ENCODE results near the gene FRMD8. TPM values are rescaled to one million over a fixed set of nuclear protein-coding genes. Genes with fewer than 3 reads are reported as not detected.
A peak's percentile ranks its signal among the peaks of the same experiment; 100 is the strongest.

The FRMD8 gene
- total RNA-seq, 1 experiment from 2014 or later: 68.3 TPM

DNA sequence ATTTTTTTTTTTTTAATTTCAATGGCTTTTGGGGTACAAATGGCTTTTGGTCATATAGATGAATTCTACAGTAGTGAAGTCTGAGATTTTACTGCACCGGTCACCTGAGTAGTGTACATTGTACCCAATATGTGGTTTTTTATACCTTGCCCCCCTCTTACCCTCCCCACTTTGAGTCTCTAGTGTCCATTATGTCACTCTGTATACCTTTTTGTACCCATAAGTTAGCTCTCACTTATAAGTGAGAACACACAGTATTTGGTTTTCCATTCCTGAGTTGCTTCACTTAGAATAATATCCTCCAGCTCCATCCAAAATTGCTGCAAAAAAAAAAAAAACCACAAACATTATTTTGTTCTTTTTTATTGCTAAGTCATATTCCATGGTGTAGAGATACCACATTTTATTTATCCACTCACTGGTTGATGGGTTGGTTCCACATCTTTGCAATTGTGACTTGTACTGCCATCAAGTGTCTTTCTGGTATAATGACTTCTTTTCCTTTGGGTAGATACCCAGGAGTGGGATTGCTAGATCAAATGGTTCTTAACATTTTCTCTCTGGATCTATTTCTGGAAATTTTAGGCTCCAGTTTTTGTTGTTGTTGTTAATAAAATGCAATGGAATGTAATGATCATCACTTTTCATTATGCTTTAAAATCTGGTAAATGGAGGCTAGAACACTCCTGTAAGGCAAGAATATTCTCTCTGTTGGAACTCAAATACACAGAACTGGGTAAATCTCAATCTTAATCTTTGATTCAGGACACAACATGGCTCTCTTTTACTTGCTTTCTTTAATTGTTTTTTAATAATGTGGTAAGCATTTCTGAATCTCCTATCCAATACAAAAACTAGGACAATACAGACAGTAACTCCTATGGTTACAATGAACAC is 46.5 kb downstream of the FRMD8 start:
- Histone ChIP-seq H3F3A (ENCODE audit: low read length, unreplicated experiment) (peaks cover 64% of the 10 kb centered on the region), H3K27me3 (ENCODE audit: low read length) (no peaks in the 10 kb centered on the region), H3K4me2 (ENCODE audit: low read length) (no peak overlapping the region), H3K9ac (ENCODE audit: low read length) (no peak overlapping the region), H3K4me1 (ENCODE audit: insufficient read depth, low read length) (peaks cover 4% of the 10 kb centered on the region; the same call in 1 of the 2 replicates), H4K20me1 (ENCODE audit: low read length) (peaks cover 40% of the 10 kb centered on the region), H3K36me3 (ENCODE audit: low read depth, low read length) (peaks cover 30% of the 10 kb centered on the region), H3K9me3 (ENCODE audit: low read length) (no peaks in the 10 kb centered on the region), H3K9me2 (replicated peaks; ENCODE audit: low read length) (no peaks in the 10 kb centered on the region), H2AFZ (ENCODE audit: low read length) (no peak overlapping the region), H3K4me3 (ENCODE audit: low read length) (no peak overlapping the region), H3K27ac (ENCODE audit: low read length) (no peak overlapping the region), H3K79me2 (ENCODE audit: low read length) (peaks cover 63% of the 10 kb centered on the region)
- TF ChIP-seq, protein P1, sequence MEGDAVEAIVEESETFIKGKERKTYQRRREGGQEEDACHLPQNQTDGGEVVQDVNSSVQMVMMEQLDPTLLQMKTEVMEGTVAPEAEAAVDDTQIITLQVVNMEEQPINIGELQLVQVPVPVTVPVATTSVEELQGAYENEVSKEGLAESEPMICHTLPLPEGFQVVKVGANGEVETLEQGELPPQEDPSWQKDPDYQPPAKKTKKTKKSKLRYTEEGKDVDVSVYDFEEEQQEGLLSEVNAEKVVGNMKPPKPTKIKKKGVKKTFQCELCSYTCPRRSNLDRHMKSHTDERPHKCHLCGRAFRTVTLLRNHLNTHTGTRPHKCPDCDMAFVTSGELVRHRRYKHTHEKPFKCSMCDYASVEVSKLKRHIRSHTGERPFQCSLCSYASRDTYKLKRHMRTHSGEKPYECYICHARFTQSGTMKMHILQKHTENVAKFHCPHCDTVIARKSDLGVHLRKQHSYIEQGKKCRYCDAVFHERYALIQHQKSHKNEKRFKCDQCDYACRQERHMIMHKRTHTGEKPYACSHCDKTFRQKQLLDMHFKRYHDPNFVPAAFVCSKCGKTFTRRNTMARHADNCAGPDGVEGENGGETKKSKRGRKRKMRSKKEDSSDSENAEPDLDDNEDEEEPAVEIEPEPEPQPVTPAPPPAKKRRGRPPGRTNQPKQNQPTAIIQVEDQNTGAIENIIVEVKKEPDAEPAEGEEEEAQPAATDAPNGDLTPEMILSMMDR (conservative IDR thresholded peaks at IDR 0.05; ENCODE audit: low read depth, low read length): peak; percentile 62
- TF ChIP-seq EZH2 (IDR thresholded peaks at IDR 0.05; ENCODE audit: low read length, unreplicated experiment) (no peak), EZH2phosphoT487 (IDR thresholded peaks at IDR 0.05; ENCODE audit: borderline replicate concordance, low read length) (no peak)
- no peak for ATAC-seq
- ChIA-PET POLR2A (ENCODE audit: unreplicated experiment) (interaction anchor here (0.6 kb wide), 3 partner anchors 12 to 40 kb away, joined by 5 read pairs; no protein-coding TSS in a partner anchor), CTCF (interaction anchor here (0.6 to 1.0 kb wide), 4 partner anchors 14 to 78 kb away, joined by 3 to 6 read pairs (median 4); no protein-coding TSS in a partner anchor)
- BruUV-seq (replicated peaks): no TSS peak
- DNase-seq: peak; percentile 62
- intact Hi-C loops (cut with micrococcal nuclease): loop anchor here (1.0 to 5.0 kb wide), 2 partner anchors 17 to 74 kb away; no protein-coding TSS in a partner anchor

DNA sequence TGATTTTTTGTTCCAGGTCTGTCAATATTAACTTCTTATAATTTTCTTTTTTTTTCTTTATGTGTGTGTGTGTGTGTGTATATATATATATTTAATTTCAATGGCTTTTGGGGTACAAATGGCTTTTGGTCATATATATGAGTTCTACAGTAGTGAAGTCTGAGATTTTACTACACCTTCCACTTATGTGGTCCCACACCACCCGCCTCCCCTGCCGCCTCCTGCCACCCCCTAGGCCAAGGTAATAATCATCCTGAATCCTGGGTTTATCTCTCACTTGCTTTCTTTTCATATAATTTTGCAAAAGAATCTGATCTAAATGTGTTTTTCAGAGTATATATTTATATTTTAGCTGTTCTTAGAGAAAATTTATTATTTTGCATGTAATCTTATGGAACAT is 47.2 kb downstream of the FRMD8 start:
- intact Hi-C loops (cut with micrococcal nuclease): loop anchor here (1.0 to 5.0 kb wide), 2 partner anchors 17 to 74 kb away; no protein-coding TSS in a partner anchor
- Histone ChIP-seq H3K4me3 (ENCODE audit: low read length) (no peak overlapping the region), H3K36me3 (ENCODE audit: low read depth, low read length) (peaks cover 30% of the 10 kb centered on the region), H3K9ac (ENCODE audit: low read length) (no peak overlapping the region), H3F3A (ENCODE audit: low read length, unreplicated experiment) (peaks cover 62% of the 10 kb centered on the region), H2AFZ (ENCODE audit: low read length) (no peak overlapping the region), H3K4me1 (ENCODE audit: insufficient read depth, low read length) (peaks cover 4% of the 10 kb centered on the region; the same call in 1 of the 2 replicates), H3K79me2 (ENCODE audit: low read length) (peaks cover 59% of the 10 kb centered on the region), H3K4me2 (ENCODE audit: low read length) (no peak overlapping the region), H3K27me3 (ENCODE audit: low read length) (no peaks in the 10 kb centered on the region), H3K9me2 (replicated peaks; ENCODE audit: low read length) (no peaks in the 10 kb centered on the region), H3K9me3 (ENCODE audit: low read length) (no peaks in the 10 kb centered on the region), H3K27ac (ENCODE audit: low read length) (no peak overlapping the region), H4K20me1 (ENCODE audit: low read length) (peaks cover 34% of the 10 kb centered on the region)
- no peak for TF ChIP-seq EZH2 (IDR thresholded peaks at IDR 0.05; ENCODE audit: low read length, unreplicated experiment)
- POLR2A ChIA-PET (ENCODE audit: unreplicated experiment): no interaction called here
- ATAC-seq (no peak), DNase-seq (no peak)
- BruUV-seq (replicated peaks): no TSS peak
- CTCF ChIA-PET: no interaction called here

DNA sequence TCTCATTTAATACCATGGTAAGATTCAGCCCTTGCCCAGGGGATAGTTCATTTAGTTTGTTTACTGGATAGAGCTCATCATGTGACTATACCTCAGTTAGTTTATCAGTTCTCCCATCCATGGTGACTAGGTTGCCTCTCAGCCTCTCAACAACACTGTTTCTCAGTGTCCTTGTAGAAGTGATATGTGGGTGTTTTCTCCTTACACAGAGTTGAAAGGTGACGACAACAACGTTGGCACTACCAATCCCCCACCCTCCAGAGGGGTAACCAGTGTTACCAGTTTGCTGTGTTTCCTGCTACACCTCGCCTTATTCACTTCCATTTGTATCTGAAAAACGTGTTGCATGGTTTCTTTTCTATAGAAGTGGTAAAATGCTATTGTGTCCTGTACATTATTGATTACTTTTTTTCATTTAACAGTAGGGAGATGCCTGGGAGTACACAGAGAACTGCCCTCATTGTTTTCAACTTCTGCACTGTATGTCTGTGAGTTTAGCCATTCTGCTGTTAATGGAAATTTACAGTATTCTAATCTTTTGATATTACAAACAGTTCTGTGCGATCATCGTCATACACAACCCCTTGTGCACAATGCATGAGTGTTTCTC is 47.7 kb downstream of the FRMD8 start:
- TF ChIP-seq, protein P1 (conservative IDR thresholded peaks at IDR 0.05; ENCODE audit: low read depth, low read length): no peak
- TF ChIP-seq EZH2 (IDR thresholded peaks at IDR 0.05; ENCODE audit: low read length, unreplicated experiment) (no peak), EZH2phosphoT487 (IDR thresholded peaks at IDR 0.05; ENCODE audit: borderline replicate concordance, low read length) (no peak)
- H4K20me1 ChIP-seq (ENCODE audit: low read length): peaks cover 34% of the 10 kb centered on the region
- H3K27ac ChIP-seq (ENCODE audit: low read length): no peak overlapping the region
- no peak overlapping the region for H3K9ac ChIP-seq (ENCODE audit: low read length)
- H3K36me3 ChIP-seq (ENCODE audit: low read depth, low read length): peaks cover 30% of the 10 kb centered on the region
- ChIA-PET POLR2A (ENCODE audit: unreplicated experiment) (no interaction called here), CTCF (no interaction called here)
- ATAC-seq: no peak
- no peak overlapping the region for H3K4me2 ChIP-seq (ENCODE audit: low read length)
- H3K9me3 ChIP-seq (ENCODE audit: low read length): no peaks in the 10 kb centered on the region
- peaks cover 4% of the 10 kb centered on the region; the same call in 1 of the 2 replicates for H3K4me1 ChIP-seq (ENCODE audit: insufficient read depth, low read length)
- DNase-seq: no peak
- H3K79me2 ChIP-seq (ENCODE audit: low read length): peaks cover 58% of the 10 kb centered on the region
- no peak overlapping the region for H2AFZ ChIP-seq (ENCODE audit: low read length)
- H3K9me2 ChIP-seq (replicated peaks; ENCODE audit: low read length): no peaks in the 10 kb centered on the region
- H3K4me3 ChIP-seq (ENCODE audit: low read length): no peak overlapping the region
- peaks cover 57% of the 10 kb centered on the region for H3F3A ChIP-seq (ENCODE audit: low read length, unreplicated experiment)
- no TSS peak for BruUV-seq (replicated peaks)
- intact Hi-C loops (cut with micrococcal nuclease): loop anchor here (5.0 kb wide), 1 partner anchor 73 kb away; no protein-coding TSS in a partner anchor
- H3K27me3 ChIP-seq (ENCODE audit: low read length): no peaks in the 10 kb centered on the region
